Thymus (tissue), 11 donors: Measurements from ENCODE around the gene ZNRF1. TPM values are rescaled to one million over a fixed set of nuclear protein-coding genes. Genes with fewer than 3 reads are reported as not detected.
"Not testable (repeated sequence)": the region's sequence is repeated elsewhere in the genome, so short reads cannot be mapped to it uniquely, and the experiment has no call there.

Experiments used
- DNase-seq, 9 donors: peaks; one replicate each; pipeline ENCODE4 v3.0.0-alpha.2; 2013; ENCODE audit warnings: low spot score in 9 of 9, low read depth in 6 of 9, missing footprints in 1 of 9
- H3K27ac ChIP-seq, 2 donors: one replicate each; pipeline ENCODE4 v1.5.1; 2013; ENCODE audit warnings: control low read depth in 1 of 2, low read depth in 1 of 2, low read length in 1 of 2, mild to moderate bottlenecking in 1 of 2, moderate library complexity in 1 of 2
- H3K27me3 ChIP-seq, 2 donors: one replicate each; pipeline ENCODE4 v1.5.1; 2013; ENCODE audit warnings: low read length in 1 of 2; ENCODE audit not compliant: control insufficient read depth in 2 of 2, insufficient read depth in 1 of 2
- H3K36me3 ChIP-seq, 2 donors: one replicate each; pipeline ENCODE4 v1.5.1; 2013; ENCODE audit warnings: low read length in 1 of 2, mild to moderate bottlenecking in 1 of 2, moderate library complexity in 1 of 2; ENCODE audit not compliant: control insufficient read depth in 2 of 2, insufficient read depth in 2 of 2
- H3K4me1 ChIP-seq, 2 donors: one replicate each; pipeline ENCODE4 v1.5.1; 2013; ENCODE audit warnings: low read length in 2 of 2; ENCODE audit not compliant: control insufficient read depth in 2 of 2, insufficient read depth in 2 of 2
- H3K4me3 ChIP-seq, 2 donors: one replicate each; pipeline ENCODE4 v1.5.1; 2013; ENCODE audit warnings: low read length in 2 of 2, control low read depth in 1 of 2, mild to moderate bottlenecking in 1 of 2
- H3K9me3 ChIP-seq, 2 donors: one replicate each; pipeline ENCODE4 v1.5.1; 2013; ENCODE audit warnings: low read length in 1 of 2, mild to moderate bottlenecking in 1 of 2; ENCODE audit not compliant: control insufficient read depth in 2 of 2, insufficient read depth in 1 of 2
- WGBS: extraction: QIAGEN DNeasy Blood & Tissue Kit; methylation state at CpG from one replicate; pipeline ENCODE4 v1.1.7; 2013; 5-methylcytosine and 5-hydroxymethylcytosine counted together
- polyA plus RNA-seq: library from polyadenylated mRNA; stranded (reverse); fragments of 200-250 nt; gene quantifications from one replicate; pipeline ENCODE4 v1.2.3, GENCODE V29; 2013
- total RNA-seq: library from RNA; stranded (reverse); fragments of 120-200 nt; gene quantifications from one replicate; pipeline ENCODE4 v1.2.4, GENCODE V29; 2013
- donor health status: healthy.

The ZNRF1 gene
- total and polyA plus RNA-seq, 2 donors: 26.6 to 39.6 TPM

DNA sequence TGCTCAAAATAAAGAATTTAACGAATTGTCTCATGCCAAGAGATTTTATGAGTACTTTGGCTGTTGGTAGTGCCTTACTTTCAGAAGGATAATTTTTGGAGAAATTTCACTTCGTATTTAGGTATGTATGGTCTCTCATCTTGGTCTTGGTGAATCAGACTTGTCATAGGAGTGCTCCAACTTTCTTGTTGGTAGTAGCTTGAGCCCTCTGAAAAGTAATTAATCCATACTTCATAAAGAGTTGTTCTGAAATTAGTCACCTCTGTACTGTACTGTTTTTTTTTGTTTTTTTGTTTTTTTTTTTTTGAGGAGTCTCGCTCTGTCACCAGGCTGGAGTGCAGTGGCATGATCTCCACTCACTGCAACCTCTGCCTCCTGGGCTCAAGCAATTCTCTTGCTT, 11.6 kb downstream of the ZNRF1 start:
- Histone ChIP-seq H3K9me3 (no peaks in the 10 kb centered on the region), H3K27ac (no peak overlapping the region), H3K4me3 (no peak overlapping the region), H3K36me3 (peaks cover 5 to 21% of the 10 kb centered on the region in 2 donors), H3K4me1 (peaks cover 15 to 18% of the 10 kb centered on the region in 2 donors), H3K27me3 (no peaks in the 10 kb centered on the region)
- 91% methylated on average over 3 of the region's 3 CpGs for WGBS
- DNase-seq: no peak

DNA sequence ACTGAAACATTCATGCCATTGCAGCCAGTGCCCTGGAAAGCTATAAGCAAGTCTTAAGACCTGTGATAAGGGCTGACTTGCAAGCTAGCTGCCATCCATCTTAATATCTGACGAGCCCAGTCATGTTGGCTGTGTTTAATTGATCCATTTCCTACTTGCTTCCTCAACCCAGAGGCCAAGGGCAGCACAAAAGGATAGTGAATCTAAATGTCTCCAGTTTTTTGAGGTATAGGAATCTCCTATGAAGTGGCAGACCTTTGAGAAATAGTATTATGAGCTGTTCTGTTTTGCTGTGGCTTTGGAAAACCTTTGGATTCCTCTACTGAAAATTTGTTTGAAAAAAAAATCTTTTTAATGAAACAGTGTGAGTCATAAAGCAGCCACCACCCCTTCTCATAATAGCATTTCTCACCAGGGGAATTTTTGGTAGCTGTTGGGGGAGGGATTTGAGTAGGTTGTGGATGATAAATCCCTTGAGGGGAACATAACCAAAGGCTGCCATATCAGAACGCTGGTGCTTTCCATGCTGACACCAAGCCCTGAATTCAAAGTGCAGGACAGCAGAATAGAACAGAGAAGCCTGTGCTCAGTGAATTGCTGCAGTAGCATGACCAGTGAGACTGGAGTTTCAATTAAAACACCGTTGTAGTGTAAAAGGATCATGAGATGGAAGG, 12.9 kb downstream of the ZNRF1 start:
- H3K4me1 ChIP-seq: peaks cover 13 to 18% of the 10 kb centered on the region in 2 donors
- H3K36me3 ChIP-seq: peaks cover 5 to 17% of the 10 kb centered on the region in 2 donors
- 71% methylated on average over 3 of the region's 3 CpGs for WGBS
- DNase-seq: peak in 1 of 9 donors; percentile 44
- no peak overlapping the region for H3K4me3 ChIP-seq
- peak overlapping the region; percentile 77 to 83 for H3K27ac ChIP-seq
- no peaks in the 10 kb centered on the region for H3K27me3 ChIP-seq
- no peaks in the 10 kb centered on the region for H3K9me3 ChIP-seq

DNA sequence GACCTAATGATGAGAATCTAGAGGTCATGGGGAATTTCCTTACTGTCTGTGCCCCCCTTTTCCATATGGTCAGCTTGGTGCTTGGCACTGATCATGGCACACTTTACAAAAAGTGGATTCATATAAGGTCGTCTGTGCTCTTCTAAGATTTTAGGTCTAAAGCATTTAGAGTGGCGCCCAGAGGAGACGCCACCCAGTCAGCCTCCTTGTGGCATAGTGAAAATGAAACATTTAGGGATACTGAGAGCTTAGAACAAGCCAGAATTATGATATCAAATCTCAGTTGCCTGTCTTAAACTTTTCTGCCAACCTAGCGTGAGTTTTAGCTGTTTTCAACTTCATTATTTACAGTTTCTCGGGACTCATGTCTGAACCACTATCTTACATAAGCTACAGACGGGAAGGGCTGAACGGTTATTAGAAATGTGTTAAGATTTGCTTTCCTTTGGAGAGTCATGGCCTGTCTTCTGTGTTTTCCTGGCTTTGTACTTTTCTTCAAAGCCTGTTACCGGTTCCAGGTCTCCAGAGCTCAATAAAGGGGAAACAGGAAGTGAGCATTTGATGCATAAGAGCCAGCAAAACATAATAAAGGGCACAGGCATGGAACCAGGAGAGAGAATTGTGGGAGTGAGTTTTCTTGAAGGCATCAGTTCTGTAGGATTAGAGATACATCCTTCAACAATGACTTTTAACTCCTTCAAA, 13.7 kb downstream of the ZNRF1 start:
- WGBS: 61% methylated on average over 8 of the region's 8 CpGs
- Histone ChIP-seq H3K36me3 (peaks cover 5 to 15% of the 10 kb centered on the region in 2 donors), H3K9me3 (no peaks in the 10 kb centered on the region), H3K27ac (peak overlapping the region; percentile 44 to 77), H3K4me1 (peaks cover 14 to 18% of the 10 kb centered on the region in 2 donors), H3K27me3 (no peaks in the 10 kb centered on the region), H3K4me3 (no peak overlapping the region)
- peak in 1 of 9 donors; percentile 23 for DNase-seq

DNA sequence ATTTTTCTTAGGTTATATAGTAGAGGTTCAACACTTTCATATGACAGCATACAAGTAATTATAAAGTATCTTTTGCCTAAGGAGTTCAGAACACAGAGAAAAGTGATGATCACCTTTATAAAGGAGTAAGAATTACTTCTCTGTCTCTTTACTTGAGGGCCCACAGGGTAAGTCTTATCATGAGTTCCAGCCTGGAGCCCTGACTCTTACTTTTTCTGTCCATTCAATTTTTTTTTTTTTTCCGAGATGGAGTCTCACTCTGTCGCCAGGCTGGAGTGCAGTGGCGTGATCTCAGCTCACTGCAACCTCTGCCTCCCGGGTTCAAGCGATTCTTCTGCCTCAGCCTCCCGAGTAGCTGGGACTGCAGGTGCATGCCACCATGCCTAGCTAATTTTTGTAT, 14.3 kb downstream of the ZNRF1 start:
- not testable (repeated sequence) for DNase-seq, H3K9me3 ChIP-seq, H3K4me3 ChIP-seq, H3K36me3 ChIP-seq, H3K27me3 ChIP-seq
- H3K4me1 ChIP-seq: peaks cover 16% of the 10 kb centered on the region in 2 donors
- WGBS: 95% methylated on average over 6 of the region's 6 CpGs
- peak overlapping the region in 1 of 2 donors; percentile 77 for H3K27ac ChIP-seq

DNA sequence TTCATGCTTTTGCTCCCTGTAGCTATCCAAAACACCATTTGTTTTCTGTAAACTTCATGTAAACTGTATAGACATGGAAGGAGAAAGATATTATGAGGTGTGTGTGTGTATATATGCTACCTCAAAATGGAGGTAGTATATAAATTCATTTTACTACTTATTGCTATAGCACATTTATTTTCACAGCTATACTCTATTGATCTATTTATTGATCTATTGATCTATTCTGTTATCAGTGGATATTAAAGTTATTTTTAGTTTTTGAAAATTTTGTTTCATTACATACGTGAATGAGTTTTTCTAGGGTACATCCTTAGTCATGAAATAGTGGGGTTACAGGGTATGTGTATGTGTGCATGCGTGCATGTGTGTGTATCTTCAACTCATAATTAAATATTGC, 15.5 kb downstream of the ZNRF1 start:
- 98% methylated on average over 2 of the region's 2 CpGs for WGBS
- Histone ChIP-seq H3K4me1 (peaks cover 16% of the 10 kb centered on the region in 2 donors), H3K27ac (no peak overlapping the region), H3K36me3 (peaks cover 2 to 4% of the 10 kb centered on the region in 2 donors), H3K9me3 (no peaks in the 10 kb centered on the region), H3K4me3 (no peak overlapping the region), H3K27me3 (no peaks in the 10 kb centered on the region)
- no peak for DNase-seq

DNA sequence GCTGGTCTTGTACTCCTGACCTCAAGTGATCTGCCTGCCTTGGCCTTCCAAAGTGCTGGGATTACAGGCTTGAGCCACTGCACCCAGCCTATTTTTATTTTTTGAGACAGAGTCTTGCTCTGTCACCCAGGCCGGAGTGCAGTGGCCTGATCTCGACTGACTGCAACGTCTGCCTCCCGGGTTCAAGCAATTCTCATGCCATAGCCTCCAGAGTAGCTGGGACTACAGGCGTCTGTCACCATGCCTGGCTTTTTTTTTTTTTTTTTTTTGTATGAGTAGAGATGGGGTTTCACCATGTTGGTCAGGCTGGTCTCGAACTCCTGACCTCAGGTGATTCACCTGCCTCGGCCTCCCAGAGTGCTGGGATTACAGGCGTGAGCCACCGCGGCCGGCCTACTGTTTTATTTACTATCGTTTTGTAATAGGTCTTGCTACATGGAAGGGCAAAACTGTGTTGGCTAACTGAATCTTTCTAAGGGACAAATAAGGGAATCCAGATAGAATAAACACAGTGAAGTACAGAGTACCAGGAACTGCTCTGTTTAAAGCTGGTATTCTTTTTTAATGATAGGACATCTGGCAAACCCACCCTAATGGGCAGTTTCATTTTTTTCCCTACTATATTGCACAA, 17.7 kb downstream of the ZNRF1 start:
- DNase-seq, H3K27ac ChIP-seq: not testable (repeated sequence)
- 98% methylated on average over 12 of the region's 12 CpGs for WGBS

DNA sequence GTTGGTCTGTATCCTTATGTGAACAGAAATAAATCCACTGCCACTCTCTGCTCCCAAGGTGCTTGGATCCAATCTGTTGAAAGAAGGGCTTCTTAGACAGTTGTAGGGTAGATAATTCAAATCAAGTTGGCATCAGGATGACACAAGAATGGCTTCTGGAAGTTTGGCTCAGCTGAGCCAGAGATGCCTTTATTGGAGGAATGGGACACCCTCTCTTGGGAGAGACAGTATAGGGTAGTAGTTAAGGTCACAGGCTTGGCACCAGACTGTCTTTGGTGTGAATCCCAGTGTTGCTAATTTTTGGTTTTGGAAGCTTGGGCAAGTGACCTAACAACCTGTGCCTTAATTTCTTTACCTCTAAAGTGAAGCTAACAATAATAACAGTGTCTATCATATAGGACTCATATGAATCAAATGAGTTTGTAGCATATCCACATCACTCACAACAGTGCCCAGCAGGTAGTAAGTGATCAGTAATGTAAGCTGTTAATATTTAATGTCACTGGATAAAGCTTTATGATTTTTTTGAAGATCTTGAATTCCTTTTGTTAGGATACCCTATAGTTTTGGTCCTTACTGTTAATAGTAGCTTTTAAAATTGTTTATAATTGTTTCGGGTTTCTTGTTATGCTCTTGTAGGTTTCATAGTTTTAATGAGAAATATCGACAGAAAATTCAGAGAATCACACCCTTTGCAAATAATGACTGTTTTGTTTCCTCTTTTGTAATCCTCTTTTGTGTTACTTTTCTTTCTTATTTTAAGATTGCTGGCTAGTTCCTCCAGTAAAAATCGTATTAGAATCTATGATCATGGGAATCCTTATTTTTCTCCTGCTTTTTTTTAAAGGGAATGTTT, 19.1 kb downstream of the ZNRF1 start:
- Histone ChIP-seq H3K27ac (no peak overlapping the region), H3K4me1 (peaks cover 0 to 2% of the 10 kb centered on the region in 2 donors), H3K36me3 (peaks cover 15 to 19% of the 10 kb centered on the region in 2 donors), H3K4me3 (no peak overlapping the region), H3K27me3 (no peaks in the 10 kb centered on the region), H3K9me3 (peaks cover 2 to 16% of the 10 kb centered on the region in 2 donors)
- 52% methylated on average over 3 of the region's 3 CpGs for WGBS
- DNase-seq: no peak

More for the DNA sequence above, 17.7 kb downstream of the ZNRF1 start:
- H3K4me3 ChIP-seq, H3K27me3 ChIP-seq: not testable (repeated sequence)
- H3K4me1 ChIP-seq: peaks cover 12 to 13% of the 10 kb centered on the region in 2 donors
- peaks cover 2 to 16% of the 10 kb centered on the region in 2 donors for H3K9me3 ChIP-seq
- peaks cover 13 to 16% of the 10 kb centered on the region in 2 donors for H3K36me3 ChIP-seq

DNA sequence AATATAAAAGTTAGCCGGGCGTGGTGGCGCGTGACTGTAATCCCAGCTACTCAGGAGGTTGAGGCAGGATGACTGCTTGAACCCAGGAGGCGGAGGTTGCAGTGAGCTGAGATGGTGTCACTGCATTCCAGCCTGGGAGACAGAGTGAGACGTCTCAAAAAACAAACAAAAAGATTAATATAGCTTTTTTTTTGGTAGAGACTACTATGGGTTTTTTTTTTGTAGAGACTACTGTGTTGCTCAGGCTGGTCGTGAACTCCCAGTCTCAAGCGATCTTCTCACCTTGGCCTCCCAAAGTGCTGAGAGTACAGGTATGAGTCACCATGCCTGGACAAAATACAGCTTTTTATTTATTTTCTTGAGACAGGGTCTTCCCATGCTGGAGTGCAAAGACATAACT, 20.2 kb downstream of the ZNRF1 start:
- no peak for DNase-seq
- H3K4me3 ChIP-seq: no peak overlapping the region
- H3K4me1 ChIP-seq: peaks cover 4% of the 10 kb centered on the region in 2 donors
- H3K9me3 ChIP-seq: peaks cover 2 to 16% of the 10 kb centered on the region in 2 donors
- WGBS: 96% methylated on average over 8 of the region's 8 CpGs
- H3K27ac ChIP-seq: no peak overlapping the region
- peaks cover 19% of the 10 kb centered on the region in 2 donors for H3K36me3 ChIP-seq
- no peaks in the 10 kb centered on the region for H3K27me3 ChIP-seq
